SK-N-SH (cell line): ENCODE measurements around the gene TCF3. TPM values are rescaled to one million over a fixed set of nuclear protein-coding genes. Genes with fewer than 3 reads are reported as not detected.
A peak's percentile ranks its signal among the peaks of the same experiment; 100 is the strongest.

Experiments used
- CTCF ChIA-PET: fragments of 300-600, 350-600 bp; formaldehyde crosslinking; extraction: SDS; loops from one replicate; lab custom pipeline; 2021; lab: Yijun Ruan, JAX
- POLR2A ChIA-PET: fragments of 350-600 bp; sonication (Branson Sonifier 250); formaldehyde crosslinking; extraction: SDS; loops from one replicate; lab custom pipeline; 2020; ENCODE audit warnings: antibody characterized with exemption, inconsistent platforms; lab: Yijun Ruan, JAX
- DNase-seq: peaks from one replicate; pipeline ENCODE4 v3.0.0; 2012
- H2AFZ ChIP-seq: fragments of 200-600 bp; sonication (generic); 2 replicates; pipeline ENCODE4 v1.8.1; 2016; ENCODE audit warnings: antibody characterized with exemption, mild to moderate bottlenecking, low read depth
- H3F3A ChIP-seq: fragments of 200-600 bp; sonication (generic); replicated peaks from 2 replicates; pipeline ENCODE3; 2016; ENCODE audit warnings: antibody characterized with exemption, mild to moderate bottlenecking; ENCODE audit not compliant: insufficient read depth
- H3K27ac ChIP-seq, 2 experiments: fragments of 200-500 bp in 1 of 2; fragments of 200-600 bp in 1 of 2; sonication (Bioruptor generic) in 1 of 2; sonication (generic), shearing (Covaris generic) in 1 of 2; 2 replicates each; pipeline versions ENCODE4 v1.5.1 to v1.6.1; 2014 to 2016; ENCODE audit warnings: low read depth in 2 of 2, inconsistent platforms in 1 of 2, low read length in 1 of 2, mild to moderate bottlenecking in 1 of 2, mixed read lengths in 1 of 2
- H3K27me3 ChIP-seq: fragments of 200-600 bp; sonication (generic), shearing (Covaris generic); 2 replicates; pipeline ENCODE4 v1.6.1; 2016; ENCODE audit warnings: mixed run types; ENCODE audit not compliant: insufficient read depth
- H3K36me3 ChIP-seq, 2 experiments: fragments of 200-500 bp in 1 of 2; fragments of 200-600 bp in 1 of 2; sonication (Bioruptor generic) in 1 of 2; sonication (generic) in 1 of 2; replicated peaks in 1 of 2; 2 replicates each; pipeline versions ENCODE3 to v1.5.1; 2014 to 2016; ENCODE audit warnings: low read length in 1 of 2, mild to moderate bottlenecking in 1 of 2; ENCODE audit not compliant: insufficient read depth in 2 of 2, control insufficient read depth in 1 of 2
- H3K4me1 ChIP-seq, 2 experiments: fragments of 200-500 bp in 1 of 2; fragments of 200-600 bp in 1 of 2; sonication (Bioruptor generic) in 1 of 2; sonication (generic), shearing (Covaris generic) in 1 of 2; 2 replicates each; pipeline versions ENCODE4 v1.5.1 to v1.6.1; 2014 to 2016; ENCODE audit warnings: low read depth in 1 of 2, low read length in 1 of 2, mixed run types in 1 of 2; ENCODE audit not compliant: insufficient read depth in 2 of 2, control insufficient read depth in 1 of 2
- H3K4me2 ChIP-seq: fragments of 200-600 bp; sonication (generic), shearing (Covaris generic); 2 replicates; pipeline ENCODE4 v1.6.1; 2017; ENCODE audit warnings: mixed run types
- H3K4me3 ChIP-seq, 2 experiments: fragments of 200-500 bp in 1 of 2; fragments of 200-600 bp in 1 of 2; sonication (Bioruptor generic) in 1 of 2; sonication (generic), shearing (Covaris generic) in 1 of 2; 2 replicates each; pipeline versions ENCODE4 v1.5.1 to v1.8.1; 2014 to 2016; ENCODE audit warnings: low read depth in 2 of 2, inconsistent platforms in 1 of 2, low read length in 1 of 2, mild to moderate bottlenecking in 1 of 2, mixed read lengths in 1 of 2, moderate library complexity in 1 of 2
- H3K79me2 ChIP-seq: fragments of 200-600 bp; sonication (generic); 2 replicates; pipeline ENCODE4 v1.8.1; 2017; ENCODE audit warnings: mild to moderate bottlenecking; ENCODE audit not compliant: insufficient read depth
- H3K9ac ChIP-seq: fragments of 200-600 bp; sonication (generic); 2 replicates; pipeline ENCODE4 v1.6.1; 2017; ENCODE audit warnings: mixed run types
- H3K9me2 ChIP-seq: fragments of 200-600 bp; sonication (generic); 2 replicates; pipeline ENCODE4 v1.6.1; 2017; ENCODE audit warnings: mixed run types
- H3K9me3 ChIP-seq: fragments of 200-600 bp; sonication (generic); 2 replicates; pipeline ENCODE4 v1.6.1; 2017; ENCODE audit warnings: mixed run types, mild to moderate bottlenecking, moderate library complexity
- H4K20me1 ChIP-seq: fragments of 200-600 bp; sonication (generic); 2 replicates; pipeline ENCODE4 v1.6.1; 2017; ENCODE audit warnings: mild to moderate bottlenecking, mixed run types; ENCODE audit not compliant: insufficient read depth
- GATA2 ChIP-seq: sonication (generic); formaldehyde crosslinking; IDR thresholded peaks from 2 replicates; pipeline ENCODE4 v1.5.0; 2020; ENCODE audit warnings: mild to moderate bottlenecking, missing genetic modification reagents
- MEF2A ChIP-seq: IDR thresholded peaks from 2 replicates; pipeline ENCODE4 v1.4.0; 2012; ENCODE audit warnings: low read depth, borderline replicate concordance
- MXI1 ChIP-seq: IDR thresholded peaks from 2 replicates; pipeline ENCODE4 v1.6.1; 2012; ENCODE audit warnings: mild to moderate bottlenecking, low read depth, low read length, improper control_type of control experiment
- POLR2AphosphoS5 ChIP-seq: IDR thresholded peaks from 2 replicates; pipeline ENCODE4 v1.6.1; 2012; ENCODE audit warnings: low read depth, low read length
- RCOR1 ChIP-seq: fragments of 150-350 bp; IDR thresholded peaks from 2 replicates; pipeline ENCODE4 v1.6.1; 2017; ENCODE audit warnings: antibody characterized with exemption, low read length
- RFX5 ChIP-seq: IDR thresholded peaks from 2 replicates; pipeline ENCODE4 v1.6.1; 2012; ENCODE audit warnings: mild to moderate bottlenecking, improper control_type of control experiment, low read length
- TCF12 ChIP-seq: IDR thresholded peaks from 2 replicates; pipeline ENCODE4 v1.4.0; 2012
- YY1 ChIP-seq: IDR thresholded peaks from 2 replicates; pipeline ENCODE4 v1.4.0; 2012; ENCODE audit warnings: low read depth, mild to moderate bottlenecking
- WGBS: methylation state at CpG from one replicate; pipeline ENCODE4 v1.1.6; 2017; ENCODE audit warnings: low lambda C conversion rate; 5-methylcytosine and 5-hydroxymethylcytosine counted together
- polyA plus RNA-seq, 3 experiments: library from polyadenylated mRNA; depleted of rRNA; stranded (reverse); fragments of >200 nt; gene quantifications; 2 replicates each; pipeline ENCODE4 v1.2.3, GENCODE V29; 2012
- TF ChIP-seq, protein P1 (sequence below): IDR thresholded peaks from 2 replicates; pipeline ENCODE4 v1.4.0; 2012; ENCODE audit warnings: low read depth, borderline replicate concordance
- TF ChIP-seq, protein P2 (sequence below): IDR thresholded peaks from 2 replicates; pipeline ENCODE4; 2012
- TF ChIP-seq, protein P3 (sequence below): IDR thresholded peaks from 2 replicates; pipeline ENCODE4 v1.4.0; 2012; ENCODE audit warnings: low read depth

The TCF3 gene
- polyA plus RNA-seq, 1 of the 3 experiments (the other 2 are of a cell fraction) = 104 TPM

DNA sequence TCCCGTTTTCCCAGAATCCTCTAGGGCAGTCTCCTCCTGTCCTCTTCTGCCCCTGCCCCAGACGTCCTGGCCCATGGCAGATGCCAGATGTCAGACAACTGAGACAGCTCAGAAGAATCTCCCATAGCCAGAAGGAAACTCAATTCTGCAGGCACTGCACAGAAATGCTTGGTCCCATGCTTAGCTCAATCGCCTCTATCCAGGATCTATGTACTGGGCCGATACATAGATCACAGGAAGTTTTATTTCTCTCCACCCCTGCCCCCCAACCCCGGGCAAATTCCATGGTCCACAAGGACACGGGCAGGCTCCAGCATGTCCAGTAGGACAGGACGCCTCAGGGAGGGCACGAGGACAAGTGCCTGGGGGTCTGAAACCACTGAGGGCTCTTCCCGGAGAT lies 64.5 kb downstream of the TCF3 start:
- Histone ChIP-seq H3K9me2 (no peaks in the 10 kb centered on the region), H3K4me2 (no peak overlapping the region), H3K4me3 (no peak overlapping the region), H2AFZ (no peak overlapping the region), H3F3A (no peaks in the 10 kb centered on the region), H3K79me2 (peaks cover 83% of the 10 kb centered on the region), H3K27ac (no peak overlapping the region; a peak in 1 of 4 replicates), H3K9me3 (no peaks in the 10 kb centered on the region), H3K27me3 (no peaks in the 10 kb centered on the region), H3K9ac (no peak overlapping the region), H4K20me1 (peaks cover 43% of the 10 kb centered on the region; the same call in 1 of the 2 replicates), H3K36me3 (peaks cover 0 to 10% of the 10 kb centered on the region in 2 experiments), H3K4me1 (peaks cover 9 to 12% of the 10 kb centered on the region in 2 experiments; a peak in 1 of 4 replicates)
- WGBS = 76% methylated on average over 6 of the region's 9 CpGs
- TF ChIP-seq POLR2AphosphoS5 = peak; percentile 47; the same call in 1 of the 2 replicates
- no peak for TF ChIP-seq RCOR1
- ChIA-PET CTCF (interaction anchor here (1.2 to 2.3 kb wide), 3 partner anchors 13 to 84 kb away, joined by 3 to 8 read pairs (median 4); no protein-coding TSS in a partner anchor), POLR2A (interaction anchor here (0.7 to 1.3 kb wide), 2 partner anchors 9 to 739 kb away, joined by 4 to 5 read pairs; no protein-coding TSS in a partner anchor)
- no peak for DNase-seq

DNA sequence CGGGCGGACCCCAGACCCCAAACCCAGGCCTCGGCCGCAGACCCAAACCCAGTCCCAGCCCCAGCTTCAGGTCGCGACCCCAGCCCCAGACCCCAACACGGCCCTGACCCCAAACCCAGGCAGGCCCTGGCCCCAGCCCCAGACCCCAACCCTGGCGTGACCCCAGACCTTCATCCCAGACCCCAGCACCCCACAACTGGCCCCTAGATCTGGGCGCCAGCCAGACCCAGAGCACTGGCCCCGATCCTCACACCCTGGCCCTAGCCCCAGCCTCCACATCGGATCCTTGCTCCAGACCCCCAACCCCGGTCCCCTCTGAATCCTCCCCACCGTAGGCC lies 67.2 kb downstream of the TCF3 start:
- H3K36me3 ChIP-seq = peaks cover 10 to 20% of the 10 kb centered on the region in 2 experiments
- no peaks in the 10 kb centered on the region for H3K9me3 ChIP-seq
- no peak overlapping the region for H3K4me3 ChIP-seq
- CTCF ChIA-PET = no interaction called here
- H3K4me1 ChIP-seq = peaks cover 1 to 4% of the 10 kb centered on the region in 2 experiments; a peak in 1 of 4 replicates
- 96% methylated on average over 7 of the region's 13 CpGs for WGBS
- no peak overlapping the region for H2AFZ ChIP-seq
- POLR2A ChIA-PET = no interaction called here
- H4K20me1 ChIP-seq = peaks cover 31% of the 10 kb centered on the region; the same call in 1 of the 2 replicates
- no peak overlapping the region for H3K27ac ChIP-seq
- no peak for DNase-seq
- H3K9ac ChIP-seq = no peak overlapping the region
- TF ChIP-seq RCOR1 = no peak
- no peak for TF ChIP-seq MEF2A
- TF ChIP-seq TCF12 = no peak
- peaks cover 68% of the 10 kb centered on the region for H3K79me2 ChIP-seq
- no peaks in the 10 kb centered on the region for H3K9me2 ChIP-seq
- no peaks in the 10 kb centered on the region for H3K27me3 ChIP-seq
- H3F3A ChIP-seq = no peaks in the 10 kb centered on the region
- H3K4me2 ChIP-seq = no peak overlapping the region

DNA sequence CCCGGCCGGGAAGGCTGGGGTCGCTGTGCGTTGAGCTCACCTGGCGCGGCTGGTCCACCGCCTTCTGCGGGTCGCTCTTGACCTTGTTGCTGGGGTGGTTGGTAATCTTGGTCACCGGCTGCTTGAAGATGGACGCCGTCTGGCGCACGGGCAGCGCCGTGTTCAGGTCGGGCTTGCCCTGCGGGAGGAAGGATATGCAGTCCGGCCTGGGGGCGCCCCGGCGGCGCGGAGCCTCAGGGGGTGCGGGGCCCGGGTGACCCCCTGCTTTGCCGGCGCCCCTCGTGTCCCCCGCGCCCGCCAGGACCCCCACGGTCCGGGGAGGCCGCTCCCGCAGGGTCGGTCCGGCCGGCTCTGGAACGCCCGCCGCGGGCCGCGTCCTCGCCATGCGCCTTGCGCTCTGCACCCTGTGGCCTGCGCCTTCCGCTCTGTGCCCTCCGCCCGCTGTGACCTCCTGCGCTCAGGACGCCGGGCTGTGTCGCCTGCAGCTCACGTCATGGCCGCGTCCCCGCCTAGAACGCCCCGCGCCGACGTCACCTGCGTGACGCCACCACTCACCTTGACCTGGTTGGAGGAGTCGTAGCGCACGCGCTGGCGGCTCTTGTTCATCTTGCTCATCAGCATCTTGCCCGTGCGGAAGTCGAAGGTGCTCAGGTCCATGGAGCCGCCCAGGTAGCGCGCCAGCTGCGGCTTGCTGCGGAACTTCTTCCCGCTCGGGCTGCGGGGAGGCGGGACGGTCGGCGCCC lies 67.7 kb downstream of the TCF3 start:
- no peaks in the 10 kb centered on the region for H3K27me3 ChIP-seq
- ChIA-PET POLR2A (no interaction called here), CTCF (interaction anchor here (1.0 kb wide), 1 partner anchor 39 kb away, joined by 3 read pairs; no protein-coding TSS in a partner anchor)
- WGBS = 97% methylated on average over 30 of the region's 87 CpGs
- no peak for DNase-seq
- no peak overlapping the region for H3K4me2 ChIP-seq
- H3K79me2 ChIP-seq = peaks cover 62% of the 10 kb centered on the region
- H3K27ac ChIP-seq = no peak overlapping the region
- no peaks in the 10 kb centered on the region for H3K9me2 ChIP-seq
- no peak overlapping the region for H2AFZ ChIP-seq
- no peak overlapping the region for H3K9ac ChIP-seq
- peaks cover 12 to 22% of the 10 kb centered on the region in 2 experiments for H3K36me3 ChIP-seq
- no peaks in the 10 kb centered on the region for H3K9me3 ChIP-seq
- TF ChIP-seq, protein P1, sequence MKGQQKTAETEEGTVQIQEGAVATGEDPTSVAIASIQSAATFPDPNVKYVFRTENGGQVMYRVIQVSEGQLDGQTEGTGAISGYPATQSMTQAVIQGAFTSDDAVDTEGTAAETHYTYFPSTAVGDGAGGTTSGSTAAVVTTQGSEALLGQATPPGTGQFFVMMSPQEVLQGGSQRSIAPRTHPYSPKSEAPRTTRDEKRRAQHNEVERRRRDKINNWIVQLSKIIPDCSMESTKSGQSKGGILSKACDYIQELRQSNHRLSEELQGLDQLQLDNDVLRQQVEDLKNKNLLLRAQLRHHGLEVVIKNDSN = no peak
- TF ChIP-seq, protein P2, sequence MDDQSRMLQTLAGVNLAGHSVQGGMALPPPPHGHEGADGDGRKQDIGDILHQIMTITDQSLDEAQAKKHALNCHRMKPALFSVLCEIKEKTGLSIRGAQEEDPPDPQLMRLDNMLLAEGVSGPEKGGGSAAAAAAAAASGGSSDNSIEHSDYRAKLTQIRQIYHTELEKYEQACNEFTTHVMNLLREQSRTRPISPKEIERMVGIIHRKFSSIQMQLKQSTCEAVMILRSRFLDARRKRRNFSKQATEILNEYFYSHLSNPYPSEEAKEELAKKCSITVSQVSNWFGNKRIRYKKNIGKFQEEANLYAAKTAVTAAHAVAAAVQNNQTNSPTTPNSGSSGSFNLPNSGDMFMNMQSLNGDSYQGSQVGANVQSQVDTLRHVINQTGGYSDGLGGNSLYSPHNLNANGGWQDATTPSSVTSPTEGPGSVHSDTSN = no peak
- no peak for TF ChIP-seq GATA2 (CRISPR knock-in tag)
- no peak for TF ChIP-seq YY1
- TF ChIP-seq MXI1 = no peak
- no peak for TF ChIP-seq RFX5
- TF ChIP-seq, protein P3, sequence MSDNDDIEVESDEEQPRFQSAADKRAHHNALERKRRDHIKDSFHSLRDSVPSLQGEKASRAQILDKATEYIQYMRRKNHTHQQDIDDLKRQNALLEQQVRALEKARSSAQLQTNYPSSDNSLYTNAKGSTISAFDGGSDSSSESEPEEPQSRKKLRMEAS = no peak
- peaks cover 26% of the 10 kb centered on the region; the same call in 1 of the 2 replicates for H4K20me1 ChIP-seq
- peaks cover 0 to 4% of the 10 kb centered on the region in 2 experiments; a peak in 1 of 4 replicates for H3K4me1 ChIP-seq
- no peak overlapping the region for H3K4me3 ChIP-seq
- no peaks in the 10 kb centered on the region for H3F3A ChIP-seq
